ENCODE data around the gene PRRC2C. TPM values are rescaled to one million over a fixed set of nuclear protein-coding genes. Genes with fewer than 3 reads are reported as not detected.

Gene PRRC2C
- total and polyA plus RNA-seq, 4 donors = 13.6 to 41.9 (median 34.4) TPM

DNA sequence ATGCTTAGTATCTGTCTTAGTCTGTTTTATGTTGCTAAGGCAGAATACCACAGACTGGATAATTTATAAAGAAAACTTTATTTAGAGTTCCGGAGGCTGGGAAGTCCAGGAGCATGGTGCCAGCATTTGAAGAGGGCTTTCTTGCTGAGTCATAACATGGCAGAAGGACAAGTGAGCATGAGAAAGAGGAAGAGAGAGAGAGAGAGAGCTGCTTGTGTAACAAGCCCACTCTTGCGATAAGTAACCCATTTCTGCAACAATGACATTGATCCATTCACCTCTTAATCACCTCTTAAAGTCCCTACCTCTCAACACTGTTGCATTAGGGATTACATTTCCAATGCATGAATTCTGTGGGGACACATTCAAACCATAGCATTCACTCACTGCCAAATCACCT, 125.1 kb downstream of the PRRC2C start:
- H3K9ac ChIP-seq (ENCODE audit: low read depth in 1 of 2, low read length in 2 of 2) = no peak overlapping the region
- H3K27me3 ChIP-seq (ENCODE audit: control insufficient read depth in 4 of 4, insufficient read depth in 4 of 4, low read length in 3 of 4) = no peaks in the 10 kb centered on the region
- no peaks in the 10 kb centered on the region for H3K9me3 ChIP-seq (ENCODE audit: control insufficient read depth in 4 of 4, low read length in 3 of 4)
- no peak for DNase-seq (ENCODE audit: low spot score)
- no peak overlapping the region for H3K4me3 ChIP-seq (ENCODE audit: low read depth in 1 of 3, low read length in 3 of 3)
- 76% methylated on average over 2 of the region's 2 CpGs for WGBS
- H3K27ac ChIP-seq (ENCODE audit: low read depth in 1 of 2, low read length in 2 of 2) = no peak overlapping the region
- H3K36me3 ChIP-seq (ENCODE audit: control insufficient read depth in 4 of 4, insufficient read depth in 3 of 4, low read depth in 1 of 4, low read length in 3 of 4) = no peaks in the 10 kb centered on the region
- no peak for TF ChIP-seq FOXA1 (IDR thresholded peaks at IDR 0.05)
- no peak for TF ChIP-seq TAF1 (conservative IDR thresholded peaks at IDR 0.05)
- no peak for TF ChIP-seq FOXA2 (IDR thresholded peaks at IDR 0.05)
- TF ChIP-seq SP1 (IDR thresholded peaks at IDR 0.05) = no peak
- H3K4me1 ChIP-seq (ENCODE audit: control insufficient read depth in 4 of 4, insufficient read depth in 4 of 4, low read length in 3 of 4) = peaks cover 0 to 6% (median under 1%) of the 10 kb centered on the region in 4 donors

GRCh38 chr1:171611306-171611705, 126.0 kb downstream of the PRRC2C start:
- 91% methylated on average over 2 of the region's 2 CpGs for WGBS
- no peak for TF ChIP-seq HNF4G (IDR thresholded peaks at IDR 0.05)
- TF ChIP-seq EGR1 (IDR thresholded peaks at IDR 0.05; ENCODE audit: low read depth in 2 of 2) = no peak
- TF ChIP-seq, protein P1, sequence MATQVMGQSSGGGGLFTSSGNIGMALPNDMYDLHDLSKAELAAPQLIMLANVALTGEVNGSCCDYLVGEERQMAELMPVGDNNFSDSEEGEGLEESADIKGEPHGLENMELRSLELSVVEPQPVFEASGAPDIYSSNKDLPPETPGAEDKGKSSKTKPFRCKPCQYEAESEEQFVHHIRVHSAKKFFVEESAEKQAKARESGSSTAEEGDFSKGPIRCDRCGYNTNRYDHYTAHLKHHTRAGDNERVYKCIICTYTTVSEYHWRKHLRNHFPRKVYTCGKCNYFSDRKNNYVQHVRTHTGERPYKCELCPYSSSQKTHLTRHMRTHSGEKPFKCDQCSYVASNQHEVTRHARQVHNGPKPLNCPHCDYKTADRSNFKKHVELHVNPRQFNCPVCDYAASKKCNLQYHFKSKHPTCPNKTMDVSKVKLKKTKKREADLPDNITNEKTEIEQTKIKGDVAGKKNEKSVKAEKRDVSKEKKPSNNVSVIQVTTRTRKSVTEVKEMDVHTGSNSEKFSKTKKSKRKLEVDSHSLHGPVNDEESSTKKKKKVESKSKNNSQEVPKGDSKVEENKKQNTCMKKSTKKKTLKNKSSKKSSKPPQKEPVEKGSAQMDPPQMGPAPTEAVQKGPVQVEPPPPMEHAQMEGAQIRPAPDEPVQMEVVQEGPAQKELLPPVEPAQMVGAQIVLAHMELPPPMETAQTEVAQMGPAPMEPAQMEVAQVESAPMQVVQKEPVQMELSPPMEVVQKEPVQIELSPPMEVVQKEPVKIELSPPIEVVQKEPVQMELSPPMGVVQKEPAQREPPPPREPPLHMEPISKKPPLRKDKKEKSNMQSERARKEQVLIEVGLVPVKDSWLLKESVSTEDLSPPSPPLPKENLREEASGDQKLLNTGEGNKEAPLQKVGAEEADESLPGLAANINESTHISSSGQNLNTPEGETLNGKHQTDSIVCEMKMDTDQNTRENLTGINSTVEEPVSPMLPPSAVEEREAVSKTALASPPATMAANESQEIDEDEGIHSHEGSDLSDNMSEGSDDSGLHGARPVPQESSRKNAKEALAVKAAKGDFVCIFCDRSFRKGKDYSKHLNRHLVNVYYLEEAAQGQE (IDR thresholded peaks at IDR 0.05) = no peak
- Histone ChIP-seq H3K27ac (ENCODE audit: low read depth in 1 of 2, low read length in 2 of 2) (no peak overlapping the region), H3K27me3 (ENCODE audit: control insufficient read depth in 4 of 4, insufficient read depth in 4 of 4, low read length in 3 of 4) (no peaks in the 10 kb centered on the region), H3K36me3 (ENCODE audit: control insufficient read depth in 4 of 4, insufficient read depth in 3 of 4, low read depth in 1 of 4, low read length in 3 of 4) (no peaks in the 10 kb centered on the region), H3K4me1 (ENCODE audit: control insufficient read depth in 4 of 4, insufficient read depth in 4 of 4, low read length in 3 of 4) (peaks cover 0 to 5% (median under 1%) of the 10 kb centered on the region in 4 donors), H3K4me3 (ENCODE audit: low read depth in 1 of 3, low read length in 3 of 3) (no peak overlapping the region), H3K9ac (ENCODE audit: low read depth in 1 of 2, low read length in 2 of 2) (no peak overlapping the region), H3K9me3 (ENCODE audit: control insufficient read depth in 4 of 4, low read length in 3 of 4) (no peaks in the 10 kb centered on the region)
- no peak for DNase-seq (ENCODE audit: low spot score)

DNA sequence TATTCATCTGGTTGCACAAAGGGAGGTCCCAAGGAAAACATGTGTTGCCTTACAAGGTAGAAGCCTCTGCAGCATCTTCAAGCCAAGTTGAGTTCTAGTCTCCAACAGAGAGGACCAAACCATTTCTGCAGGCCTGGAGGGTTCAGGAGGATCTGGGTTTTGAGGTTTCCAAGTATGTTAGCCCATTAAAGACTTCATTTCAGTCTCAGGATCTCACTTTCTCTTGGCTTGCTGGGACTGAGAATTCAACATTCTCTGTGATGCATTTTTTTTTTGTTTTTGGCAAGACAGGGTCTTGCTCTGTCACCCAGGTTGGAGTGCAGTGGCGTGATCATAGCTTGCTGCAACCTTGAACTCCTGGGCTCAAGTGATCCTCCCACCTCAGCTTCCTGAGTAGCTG, 128.0 kb downstream of the PRRC2C start:
- TF ChIP-seq, protein P2, sequence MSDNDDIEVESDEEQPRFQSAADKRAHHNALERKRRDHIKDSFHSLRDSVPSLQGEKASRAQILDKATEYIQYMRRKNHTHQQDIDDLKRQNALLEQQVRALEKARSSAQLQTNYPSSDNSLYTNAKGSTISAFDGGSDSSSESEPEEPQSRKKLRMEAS (IDR thresholded peaks at IDR 0.05) = no peak
- TF ChIP-seq TAF1 (conservative IDR thresholded peaks at IDR 0.05) (no peak), HNF4A (conservative IDR thresholded peaks at IDR 0.05) (no peak), HNF4G (IDR thresholded peaks at IDR 0.05) (no peak), ZBTB33 (IDR thresholded peaks at IDR 0.05) (no peak), EGR1 (IDR thresholded peaks at IDR 0.05; ENCODE audit: low read depth in 2 of 2) (no peak), SP1 (IDR thresholded peaks at IDR 0.05) (no peak), GABPA (IDR thresholded peaks at IDR 0.05 in 1 of 2, conservative IDR thresholded peaks at IDR 0.05 in 1 of 2) (no peak), NR2F2 (IDR thresholded peaks at IDR 0.05) (no peak), JUND (IDR thresholded peaks at IDR 0.05) (no peak), ATF3 (IDR thresholded peaks at IDR 0.05) (no peak), CTCF (IDR thresholded peaks at IDR 0.05; ENCODE audit: low read depth, low read length, missing input control) (no peak)
- TF ChIP-seq, protein P1 (IDR thresholded peaks at IDR 0.05) = no peak
- no peak for DNase-seq (ENCODE audit: low spot score)
- H3K27ac ChIP-seq (ENCODE audit: low read depth in 1 of 2, low read length in 2 of 2) = no peak overlapping the region
- no peak overlapping the region for H3K9ac ChIP-seq (ENCODE audit: low read depth in 1 of 2, low read length in 2 of 2)
- H3K4me3 ChIP-seq (ENCODE audit: low read depth in 1 of 3, low read length in 3 of 3) = no peak overlapping the region
- H3K27me3 ChIP-seq (ENCODE audit: control insufficient read depth in 4 of 4, insufficient read depth in 4 of 4, low read length in 3 of 4) = no peaks in the 10 kb centered on the region
- H3K9me3 ChIP-seq (ENCODE audit: control insufficient read depth in 4 of 4, low read length in 3 of 4) = no peaks in the 10 kb centered on the region
- 100% methylated on average over 1 of the region's 1 CpG for WGBS
- no peaks in the 10 kb centered on the region for H3K36me3 ChIP-seq (ENCODE audit: control insufficient read depth in 4 of 4, insufficient read depth in 3 of 4, low read depth in 1 of 4, low read length in 3 of 4)
- H3K4me1 ChIP-seq (ENCODE audit: control insufficient read depth in 4 of 4, insufficient read depth in 4 of 4, low read length in 3 of 4) = no peaks in the 10 kb centered on the region

Data from liver (tissue), 9 donors.